Testis (tissue), 3 donors: ENCODE results near the gene UQCRH. TPM values are rescaled to one million over a fixed set of nuclear protein-coding genes. Genes with fewer than 3 reads are reported as not detected.

Experiments
- DNase-seq: peaks from one replicate; pipeline ENCODE4 v3.0.0-alpha.2; 2019
- H3K27ac ChIP-seq, 2 donors: fragments of 200-600 bp; sonication (generic); one replicate each; pipeline ENCODE4 v1.5.1; 2019
- H3K27me3 ChIP-seq: fragments of 200-600 bp; sonication (generic); one replicate; pipeline ENCODE4 v1.5.1; 2019
- H3K36me3 ChIP-seq: fragments of 200-600 bp; sonication (generic); one replicate; pipeline ENCODE4 v1.5.1; 2017; ENCODE audit warnings: low read depth; ENCODE audit errors: missing control alignments
- H3K4me1 ChIP-seq: fragments of 200-600 bp; sonication (generic); one replicate; pipeline ENCODE4 v1.5.1; 2019
- H3K4me3 ChIP-seq, 2 donors: fragments of 200-600 bp; sonication (generic); one replicate each; pipeline ENCODE4 v1.5.1; 2017 to 2019
- H3K9me3 ChIP-seq: fragments of 200-600 bp; sonication (generic); one replicate; pipeline ENCODE4 v1.5.1; 2017
- POLR2A ChIP-seq: fragments of 450-650 bp; IDR thresholded peaks from one replicate; pipeline ENCODE4 v1.6.1; 2017; ENCODE audit warnings: antibody characterized with exemption, mild to moderate bottlenecking, moderate library complexity
- WGBS, 2 donors: methylation state at CpG; one replicate each; pipeline ENCODE4 v1.1.5; 2018; 5-methylcytosine and 5-hydroxymethylcytosine counted together
- intact Hi-C: fragments of 100-400 bp; cut with DNase I; formaldehyde crosslinking; loops from one replicate; pipeline ENCODE4 v1.15.1; 2023; ENCODE audit warnings: low total_unique reads
- polyA plus RNA-seq: library from polyadenylated mRNA; stranded (reverse); fragments of 350-450 nt; fragmentation: Illumina TruSeq; extraction: RNeasy Lipid Tissue Mini Kit (QIAGEN cat#74804); gene quantifications from one replicate; pipeline ENCODE4 v1.2.3, GENCODE V29; 2014; ENCODE audit warnings: low read depth, low replicate concordance; ENCODE audit not compliant: insufficient read depth
- total RNA-seq, 2 donors: library from RNA; depleted of rRNA; stranded (reverse); fragments of >200 nt; gene quantifications; one replicate each; pipeline ENCODE4 v1.2.3, GENCODE V29; 2016
- TF ChIP-seq, protein P1 (sequence below), 3 experiments: fragments of 450-650 bp in 2 of 3; fragments of 200-600 bp in 1 of 3; sonication (generic) in 1 of 3; IDR thresholded peaks; one replicate each; pipeline ENCODE4 v1.5.1; 2016 to 2019; ENCODE audit warnings: antibody characterized with exemption in 3 of 3, mild to moderate bottlenecking in 2 of 3, moderate library complexity in 1 of 3

Gene UQCRH
- total and polyA plus RNA-seq, 3 donors from 2014 or later = 165 to 259 (median 183) TPM

DNA sequence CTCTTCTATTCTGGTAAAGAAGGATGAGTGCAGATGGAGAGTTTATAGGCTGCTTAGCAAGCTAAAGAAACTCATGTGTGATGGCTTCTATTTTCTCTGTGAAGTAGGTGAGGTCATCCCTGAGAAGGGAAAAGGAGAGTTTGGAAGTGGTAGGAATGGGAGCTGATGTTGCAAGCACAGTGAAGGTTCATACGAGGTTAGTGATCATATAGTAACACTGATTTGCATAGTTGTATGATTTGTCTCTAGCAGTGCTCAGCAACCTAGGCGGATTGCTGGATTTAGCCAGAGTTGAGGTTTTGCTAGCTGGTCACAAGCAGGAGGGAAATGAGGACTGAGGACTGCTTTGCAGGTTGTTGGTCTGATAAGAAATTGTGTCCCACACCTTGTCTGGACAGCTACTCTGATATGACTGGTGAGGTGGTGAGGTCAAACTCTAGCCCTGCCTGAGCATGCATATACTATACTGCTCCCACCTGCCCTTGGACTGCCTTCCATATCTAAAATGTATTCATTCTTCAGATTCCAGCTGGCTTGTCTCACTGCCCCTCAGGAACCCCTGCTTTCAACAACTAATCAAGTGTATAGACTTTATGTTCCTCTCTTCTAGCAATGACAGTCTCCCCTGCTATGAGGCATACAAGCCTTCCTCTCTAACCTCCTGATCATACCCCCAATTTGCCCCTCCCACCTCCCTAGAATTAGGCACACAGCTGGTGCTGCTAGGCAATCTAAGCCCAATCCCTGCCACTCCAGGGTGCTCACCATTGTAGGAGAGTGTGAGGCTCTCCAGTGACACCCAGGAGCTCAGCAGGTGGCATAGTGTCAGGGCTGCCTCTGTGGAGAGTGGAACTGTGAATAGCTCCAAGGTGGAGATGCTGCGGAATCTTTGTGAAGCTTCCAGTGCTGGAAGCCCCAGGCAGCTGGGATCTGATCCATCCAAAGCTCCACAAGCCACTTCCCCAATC lies 18.6 kb upstream of the UQCRH start:
- Histone ChIP-seq H3K27me3 (no peaks in the 10 kb centered on the region), H3K4me3 (no peak overlapping the region), H3K36me3 (no peaks in the 10 kb centered on the region), H3K27ac (no peak overlapping the region), H3K9me3 (no peaks in the 10 kb centered on the region), H3K4me1 (no peaks in the 10 kb centered on the region)
- DNase-seq = no peak
- intact Hi-C loops = no loop called here
- 80 to 90% methylated on average over 3 of the region's 3 CpGs for WGBS, 2 donors
- TF ChIP-seq, protein P1, sequence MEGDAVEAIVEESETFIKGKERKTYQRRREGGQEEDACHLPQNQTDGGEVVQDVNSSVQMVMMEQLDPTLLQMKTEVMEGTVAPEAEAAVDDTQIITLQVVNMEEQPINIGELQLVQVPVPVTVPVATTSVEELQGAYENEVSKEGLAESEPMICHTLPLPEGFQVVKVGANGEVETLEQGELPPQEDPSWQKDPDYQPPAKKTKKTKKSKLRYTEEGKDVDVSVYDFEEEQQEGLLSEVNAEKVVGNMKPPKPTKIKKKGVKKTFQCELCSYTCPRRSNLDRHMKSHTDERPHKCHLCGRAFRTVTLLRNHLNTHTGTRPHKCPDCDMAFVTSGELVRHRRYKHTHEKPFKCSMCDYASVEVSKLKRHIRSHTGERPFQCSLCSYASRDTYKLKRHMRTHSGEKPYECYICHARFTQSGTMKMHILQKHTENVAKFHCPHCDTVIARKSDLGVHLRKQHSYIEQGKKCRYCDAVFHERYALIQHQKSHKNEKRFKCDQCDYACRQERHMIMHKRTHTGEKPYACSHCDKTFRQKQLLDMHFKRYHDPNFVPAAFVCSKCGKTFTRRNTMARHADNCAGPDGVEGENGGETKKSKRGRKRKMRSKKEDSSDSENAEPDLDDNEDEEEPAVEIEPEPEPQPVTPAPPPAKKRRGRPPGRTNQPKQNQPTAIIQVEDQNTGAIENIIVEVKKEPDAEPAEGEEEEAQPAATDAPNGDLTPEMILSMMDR (IDR thresholded peaks at IDR 0.05) = no peak
- TF ChIP-seq POLR2A = no peak

DNA sequence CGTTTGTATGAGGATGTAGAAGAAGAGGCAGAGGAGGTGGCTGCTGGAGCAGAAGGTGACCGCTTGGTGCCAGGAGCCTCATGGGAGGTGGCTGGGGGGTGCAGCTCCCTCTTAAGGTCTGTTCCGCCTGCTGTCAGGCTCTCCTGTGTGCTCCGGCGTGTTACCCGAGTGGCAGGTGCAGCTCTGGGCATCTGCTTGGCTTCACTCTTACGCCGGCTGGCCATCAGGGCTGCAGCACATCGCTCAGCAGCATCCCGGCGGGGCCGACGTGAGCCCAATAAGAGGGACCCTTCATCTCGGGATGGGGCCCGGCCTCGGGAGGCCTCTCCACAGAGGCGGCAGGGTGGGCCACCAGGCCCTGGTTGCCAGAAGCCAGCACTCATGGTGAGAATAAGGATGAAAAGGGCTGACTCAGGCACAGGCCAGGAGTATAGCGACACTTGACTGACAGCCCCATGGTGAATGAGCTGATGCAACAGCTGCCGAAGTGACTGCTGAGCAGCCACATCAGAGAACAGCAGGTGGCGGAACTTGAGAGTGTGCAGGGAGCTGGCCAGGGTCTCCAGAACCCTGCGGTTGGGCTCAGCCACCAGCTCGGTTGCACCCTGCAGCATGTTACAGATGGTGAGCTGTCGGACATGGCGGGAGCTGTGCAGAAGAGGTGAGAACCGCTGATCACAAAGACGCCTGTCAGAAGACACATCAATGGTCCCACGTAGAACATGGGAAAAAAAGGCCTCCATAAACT lies 17.6 kb upstream of the UQCRH start:
- H3K36me3 ChIP-seq = no peaks in the 10 kb centered on the region
- 87 to 93% methylated on average over 18 to 27 of the region's 27 CpGs for WGBS, 2 donors

DNA sequence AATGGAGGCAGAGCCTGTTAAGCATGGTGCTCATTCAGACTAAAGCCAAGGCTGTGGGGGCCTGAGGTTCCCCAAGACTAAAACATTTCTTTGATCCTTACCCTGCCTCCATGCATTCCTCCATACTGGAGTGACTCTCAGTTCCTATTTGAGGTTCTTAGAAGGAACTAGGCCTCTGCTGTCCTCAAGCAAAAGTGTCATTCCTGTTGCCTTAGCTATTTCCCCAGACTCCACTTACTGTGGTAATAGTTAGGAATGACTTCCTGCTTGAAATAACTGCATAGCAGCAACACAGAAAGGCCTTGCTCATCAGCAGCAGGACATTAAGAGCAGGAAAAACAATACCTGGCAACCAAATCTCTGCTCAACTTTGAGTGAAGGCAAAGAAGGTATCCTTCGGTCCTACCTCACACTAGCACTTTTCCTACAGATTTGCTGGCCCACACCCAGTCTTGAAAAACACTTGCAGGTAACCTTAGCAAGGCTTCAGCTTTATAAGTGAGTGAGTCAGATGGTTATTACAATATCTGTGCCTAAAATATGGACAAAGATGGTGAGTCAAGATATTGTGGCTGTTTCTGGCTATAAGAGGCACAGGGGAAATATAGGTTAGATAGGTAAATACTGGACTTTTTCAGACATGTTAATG lies 14.9 kb upstream of the UQCRH start:
- intact Hi-C loops = no loop called here
- H3K4me3 ChIP-seq = no peak overlapping the region
- no peak overlapping the region for H3K27ac ChIP-seq
- no peaks in the 10 kb centered on the region for H3K27me3 ChIP-seq
- DNase-seq = no peak
- TF ChIP-seq, protein P1 (IDR thresholded peaks at IDR 0.05) = no peak
- no peak for TF ChIP-seq POLR2A
- H3K36me3 ChIP-seq = no peaks in the 10 kb centered on the region
- H3K4me1 ChIP-seq = no peaks in the 10 kb centered on the region
- 84 to 94% methylated on average over 1 of the region's 1 CpG for WGBS, 2 donors
- no peaks in the 10 kb centered on the region for H3K9me3 ChIP-seq

More for the DNA sequence above, 17.6 kb upstream of the UQCRH start:
- intact Hi-C loops = no loop called here
- Histone ChIP-seq H3K4me1 (no peaks in the 10 kb centered on the region), H3K9me3 (no peaks in the 10 kb centered on the region), H3K4me3 (no peak overlapping the region), H3K27me3 (no peaks in the 10 kb centered on the region), H3K27ac (no peak overlapping the region)
- no peak for TF ChIP-seq POLR2A
- TF ChIP-seq, protein P1 (IDR thresholded peaks at IDR 0.05) = no peak
- no peak for DNase-seq

DNA sequence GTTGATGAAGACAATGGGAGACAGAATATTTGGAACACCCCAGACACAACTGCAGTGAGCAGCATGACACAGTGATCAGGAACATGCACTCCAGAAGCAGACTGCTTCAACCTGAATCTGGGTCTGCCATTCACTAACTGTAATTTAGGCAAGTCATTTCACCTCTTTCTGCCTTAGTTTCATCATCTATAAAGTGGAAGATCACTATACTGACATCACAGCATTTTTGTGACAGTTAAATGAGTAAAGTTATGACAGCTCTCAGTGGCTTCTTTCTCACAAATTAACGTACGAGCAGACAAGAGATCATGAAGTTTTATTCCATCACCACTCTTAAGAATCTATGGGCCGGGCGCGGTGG lies 14.4 kb upstream of the UQCRH start:
- intact Hi-C loops = no loop called here
- Histone ChIP-seq H3K4me3 (no peak overlapping the region), H3K4me1 (no peaks in the 10 kb centered on the region), H3K27ac (no peak overlapping the region), H3K9me3 (no peaks in the 10 kb centered on the region), H3K27me3 (no peaks in the 10 kb centered on the region), H3K36me3 (no peaks in the 10 kb centered on the region)
- DNase-seq = no peak
- 91 to 95% methylated on average over 5 of the region's 5 CpGs for WGBS, 2 donors
- TF ChIP-seq, protein P1 (IDR thresholded peaks at IDR 0.05) = no peak
- TF ChIP-seq POLR2A = no peak
